Measurements from ENCODE around the gene ZNF304.

Gene ZNF304

DNA sequence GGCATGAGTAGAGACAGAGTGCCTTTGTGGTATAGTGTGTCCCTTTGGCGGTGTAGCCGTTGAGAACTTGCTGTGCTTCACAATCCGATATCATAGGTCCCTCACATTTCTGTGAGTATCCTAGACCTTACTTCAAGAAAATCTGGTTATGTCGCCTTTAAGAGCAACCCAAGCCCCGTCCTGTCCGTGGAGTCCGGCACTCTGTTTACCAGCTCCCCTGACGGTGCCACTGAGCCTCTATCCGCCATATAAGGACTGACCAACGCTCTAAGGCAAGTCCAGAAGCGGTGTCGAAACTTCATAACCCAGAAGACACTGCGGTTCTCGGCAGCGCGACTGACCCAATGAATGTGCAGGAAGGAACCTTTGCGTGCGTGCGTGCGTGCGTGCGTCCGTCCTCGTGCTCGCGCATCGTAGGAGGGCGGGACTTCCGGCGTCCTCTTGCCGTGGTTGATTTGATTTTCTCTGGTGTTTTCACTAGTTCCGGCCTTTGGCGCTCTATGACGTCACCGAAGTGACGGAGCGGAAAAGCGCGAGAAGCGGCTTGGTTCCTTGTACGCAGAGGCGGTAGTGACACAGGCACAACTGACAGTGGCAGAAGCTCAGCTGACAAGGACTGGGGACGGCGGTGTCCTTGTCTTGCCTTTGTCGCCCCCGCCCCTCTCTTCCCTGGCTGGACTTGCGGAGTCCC, 12.1 kb downstream of the ZNF304 start, which contains the start of the genes TRAPPC2B and ZNF547 (continued):
- TF ChIP-seq ZNF324 (tag by site-specific recombination; IDR thresholded peaks at IDR 0.05) (peak; percentile 20; the same call in 1 of the 2 replicates), SP7 (tag by site-specific recombination; IDR thresholded peaks at IDR 0.05) (peak; percentile 78), ZNF629 (tag by site-specific recombination; IDR thresholded peaks at IDR 0.05) (peak; percentile 100), ZNF677 (tag by site-specific recombination; IDR thresholded peaks at IDR 0.05) (no peak), PRDM1 (tag by site-specific recombination; IDR thresholded peaks at IDR 0.05) (peak; percentile 82), SP2 (tag by site-specific recombination; IDR thresholded peaks at IDR 0.05) (peak; percentile 91), ZNF791 (tag by site-specific recombination; IDR thresholded peaks at IDR 0.05) (no peak), ZNF621 (tag by site-specific recombination; IDR thresholded peaks at IDR 0.05) (peak; percentile 97), SP3 (tag by site-specific recombination; IDR thresholded peaks at IDR 0.05) (peak; percentile 77), ZNF112 (tag by site-specific recombination; IDR thresholded peaks at IDR 0.05) (no peak), ZNF223 (tag by site-specific recombination; IDR thresholded peaks at IDR 0.05) (0 out of 2 replicates have a peak, but pooled peaks have one; percentile 26), ZBTB21 (tag by site-specific recombination; IDR thresholded peaks at IDR 0.05) (peak; percentile 100)
- TF ChIP-seq, protein P1, sequence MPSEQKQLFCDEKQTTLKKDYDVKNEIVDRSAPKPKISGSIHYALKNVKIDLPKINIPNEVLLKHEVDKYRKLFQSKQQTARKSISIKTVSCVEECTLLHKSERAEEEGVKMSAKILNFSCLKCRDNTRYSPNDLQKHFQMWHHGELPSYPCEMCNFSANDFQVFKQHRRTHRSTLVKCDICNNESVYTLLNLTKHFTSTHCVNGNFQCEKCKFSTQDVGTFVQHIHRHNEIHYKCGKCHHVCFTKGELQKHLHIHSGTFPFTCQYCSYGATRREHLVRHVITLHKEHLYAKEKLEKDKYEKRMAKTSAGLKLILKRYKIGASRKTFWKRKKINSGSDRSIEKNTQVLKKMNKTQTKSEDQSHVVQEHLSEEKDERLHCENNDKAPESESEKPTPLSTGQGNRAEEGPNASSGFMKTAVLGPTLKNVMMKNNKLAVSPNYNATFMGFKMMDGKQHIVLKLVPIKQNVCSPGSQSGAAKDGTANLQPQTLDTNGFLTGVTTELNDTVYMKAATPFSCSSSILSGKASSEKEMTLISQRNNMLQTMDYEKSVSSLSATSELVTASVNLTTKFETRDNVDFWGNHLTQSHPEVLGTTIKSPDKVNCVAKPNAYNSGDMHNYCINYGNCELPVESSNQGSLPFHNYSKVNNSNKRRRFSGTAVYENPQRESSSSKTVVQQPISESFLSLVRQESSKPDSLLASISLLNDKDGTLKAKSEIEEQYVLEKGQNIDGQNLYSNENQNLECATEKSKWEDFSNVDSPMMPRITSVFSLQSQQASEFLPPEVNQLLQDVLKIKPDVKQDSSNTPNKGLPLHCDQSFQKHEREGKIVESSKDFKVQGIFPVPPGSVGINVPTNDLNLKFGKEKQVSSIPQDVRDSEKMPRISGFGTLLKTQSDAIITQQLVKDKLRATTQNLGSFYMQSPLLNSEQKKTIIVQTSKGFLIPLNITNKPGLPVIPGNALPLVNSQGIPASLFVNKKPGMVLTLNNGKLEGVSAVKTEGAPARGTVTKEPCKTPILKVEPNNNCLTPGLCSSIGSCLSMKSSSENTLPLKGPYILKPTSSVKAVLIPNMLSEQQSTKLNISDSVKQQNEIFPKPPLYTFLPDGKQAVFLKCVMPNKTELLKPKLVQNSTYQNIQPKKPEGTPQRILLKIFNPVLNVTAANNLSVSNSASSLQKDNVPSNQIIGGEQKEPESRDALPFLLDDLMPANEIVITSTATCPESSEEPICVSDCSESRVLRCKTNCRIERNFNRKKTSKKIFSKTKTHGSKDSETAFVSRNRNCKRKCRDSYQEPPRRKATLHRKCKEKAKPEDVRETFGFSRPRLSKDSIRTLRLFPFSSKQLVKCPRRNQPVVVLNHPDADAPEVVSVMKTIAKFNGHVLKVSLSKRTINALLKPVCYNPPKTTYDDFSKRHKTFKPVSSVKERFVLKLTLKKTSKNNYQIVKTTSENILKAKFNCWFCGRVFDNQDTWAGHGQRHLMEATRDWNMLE (tag by site-specific recombination; conservative IDR thresholded peaks at IDR 0.05; ENCODE audit: low read depth) = peak; percentile 93
- TF ChIP-seq, protein P2, sequence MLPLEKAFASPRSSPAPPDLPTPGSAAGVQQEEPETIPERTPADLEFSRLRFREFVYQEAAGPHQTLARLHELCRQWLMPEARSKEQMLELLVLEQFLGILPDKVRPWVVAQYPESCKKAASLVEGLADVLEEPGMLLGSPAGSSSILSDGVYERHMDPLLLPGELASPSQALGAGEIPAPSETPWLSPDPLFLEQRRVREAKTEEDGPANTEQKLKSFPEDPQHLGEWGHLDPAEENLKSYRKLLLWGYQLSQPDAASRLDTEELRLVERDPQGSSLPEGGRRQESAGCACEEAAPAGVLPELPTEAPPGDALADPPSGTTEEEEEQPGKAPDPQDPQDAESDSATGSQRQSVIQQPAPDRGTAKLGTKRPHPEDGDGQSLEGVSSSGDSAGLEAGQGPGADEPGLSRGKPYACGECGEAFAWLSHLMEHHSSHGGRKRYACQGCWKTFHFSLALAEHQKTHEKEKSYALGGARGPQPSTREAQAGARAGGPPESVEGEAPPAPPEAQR (tag by site-specific recombination; IDR thresholded peaks at IDR 0.05) = 0 out of 2 replicates have a peak, but pooled peaks have one; percentile 56
- TF ChIP-seq, protein P3, sequence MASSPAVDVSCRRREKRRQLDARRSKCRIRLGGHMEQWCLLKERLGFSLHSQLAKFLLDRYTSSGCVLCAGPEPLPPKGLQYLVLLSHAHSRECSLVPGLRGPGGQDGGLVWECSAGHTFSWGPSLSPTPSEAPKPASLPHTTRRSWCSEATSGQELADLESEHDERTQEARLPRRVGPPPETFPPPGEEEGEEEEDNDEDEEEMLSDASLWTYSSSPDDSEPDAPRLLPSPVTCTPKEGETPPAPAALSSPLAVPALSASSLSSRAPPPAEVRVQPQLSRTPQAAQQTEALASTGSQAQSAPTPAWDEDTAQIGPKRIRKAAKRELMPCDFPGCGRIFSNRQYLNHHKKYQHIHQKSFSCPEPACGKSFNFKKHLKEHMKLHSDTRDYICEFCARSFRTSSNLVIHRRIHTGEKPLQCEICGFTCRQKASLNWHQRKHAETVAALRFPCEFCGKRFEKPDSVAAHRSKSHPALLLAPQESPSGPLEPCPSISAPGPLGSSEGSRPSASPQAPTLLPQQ (tag by site-specific recombination; IDR thresholded peaks at IDR 0.05) = peak; percentile 14; the same call in 1 of the 2 replicates
- TF ChIP-seq, protein P4, sequence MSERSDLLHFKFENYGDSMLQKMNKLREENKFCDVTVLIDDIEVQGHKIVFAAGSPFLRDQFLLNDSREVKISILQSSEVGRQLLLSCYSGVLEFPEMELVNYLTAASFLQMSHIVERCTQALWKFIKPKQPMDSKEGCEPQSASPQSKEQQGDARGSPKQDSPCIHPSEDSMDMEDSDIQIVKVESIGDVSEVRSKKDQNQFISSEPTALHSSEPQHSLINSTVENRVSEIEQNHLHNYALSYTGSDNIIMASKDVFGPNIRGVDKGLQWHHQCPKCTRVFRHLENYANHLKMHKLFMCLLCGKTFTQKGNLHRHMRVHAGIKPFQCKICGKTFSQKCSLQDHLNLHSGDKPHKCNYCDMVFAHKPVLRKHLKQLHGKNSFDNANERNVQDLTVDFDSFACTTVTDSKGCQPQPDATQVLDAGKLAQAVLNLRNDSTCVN (tag by site-specific recombination; optimal IDR thresholded peaks at IDR 0.05) = peak; percentile 97
- TF ChIP-seq, protein P5, sequence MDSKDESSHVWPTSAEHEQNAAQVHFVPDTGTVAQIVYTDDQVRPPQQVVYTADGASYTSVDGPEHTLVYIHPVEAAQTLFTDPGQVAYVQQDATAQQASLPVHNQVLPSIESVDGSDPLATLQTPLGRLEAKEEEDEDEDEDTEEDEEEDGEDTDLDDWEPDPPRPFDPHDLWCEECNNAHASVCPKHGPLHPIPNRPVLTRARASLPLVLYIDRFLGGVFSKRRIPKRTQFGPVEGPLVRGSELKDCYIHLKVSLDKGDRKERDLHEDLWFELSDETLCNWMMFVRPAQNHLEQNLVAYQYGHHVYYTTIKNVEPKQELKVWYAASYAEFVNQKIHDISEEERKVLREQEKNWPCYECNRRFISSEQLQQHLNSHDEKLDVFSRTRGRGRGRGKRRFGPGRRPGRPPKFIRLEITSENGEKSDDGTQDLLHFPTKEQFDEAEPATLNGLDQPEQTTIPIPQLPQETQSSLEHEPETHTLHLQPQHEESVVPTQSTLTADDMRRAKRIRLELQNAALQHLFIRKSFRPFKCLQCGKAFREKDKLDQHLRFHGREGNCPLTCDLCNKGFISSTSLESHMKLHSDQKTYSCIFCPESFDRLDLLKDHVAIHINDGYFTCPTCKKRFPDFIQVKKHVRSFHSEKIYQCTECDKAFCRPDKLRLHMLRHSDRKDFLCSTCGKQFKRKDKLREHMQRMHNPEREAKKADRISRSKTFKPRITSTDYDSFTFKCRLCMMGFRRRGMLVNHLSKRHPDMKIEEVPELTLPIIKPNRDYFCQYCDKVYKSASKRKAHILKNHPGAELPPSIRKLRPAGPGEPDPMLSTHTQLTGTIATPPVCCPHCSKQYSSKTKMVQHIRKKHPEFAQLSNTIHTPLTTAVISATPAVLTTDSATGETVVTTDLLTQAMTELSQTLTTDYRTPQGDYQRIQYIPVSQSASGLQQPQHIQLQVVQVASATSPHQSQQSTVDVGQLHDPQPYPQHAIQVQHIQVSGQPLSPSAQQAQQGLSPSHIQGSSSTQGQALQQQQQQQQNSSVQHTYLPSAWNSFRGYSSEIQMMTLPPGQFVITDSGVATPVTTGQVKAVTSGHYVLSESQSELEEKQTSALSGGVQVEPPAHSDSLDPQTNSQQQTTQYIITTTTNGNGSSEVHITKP (tag by site-specific recombination; IDR thresholded peaks at IDR 0.05) = 0 out of 2 replicates have a peak, but pooled peaks have one; percentile 32
- TF ChIP-seq, protein P6, sequence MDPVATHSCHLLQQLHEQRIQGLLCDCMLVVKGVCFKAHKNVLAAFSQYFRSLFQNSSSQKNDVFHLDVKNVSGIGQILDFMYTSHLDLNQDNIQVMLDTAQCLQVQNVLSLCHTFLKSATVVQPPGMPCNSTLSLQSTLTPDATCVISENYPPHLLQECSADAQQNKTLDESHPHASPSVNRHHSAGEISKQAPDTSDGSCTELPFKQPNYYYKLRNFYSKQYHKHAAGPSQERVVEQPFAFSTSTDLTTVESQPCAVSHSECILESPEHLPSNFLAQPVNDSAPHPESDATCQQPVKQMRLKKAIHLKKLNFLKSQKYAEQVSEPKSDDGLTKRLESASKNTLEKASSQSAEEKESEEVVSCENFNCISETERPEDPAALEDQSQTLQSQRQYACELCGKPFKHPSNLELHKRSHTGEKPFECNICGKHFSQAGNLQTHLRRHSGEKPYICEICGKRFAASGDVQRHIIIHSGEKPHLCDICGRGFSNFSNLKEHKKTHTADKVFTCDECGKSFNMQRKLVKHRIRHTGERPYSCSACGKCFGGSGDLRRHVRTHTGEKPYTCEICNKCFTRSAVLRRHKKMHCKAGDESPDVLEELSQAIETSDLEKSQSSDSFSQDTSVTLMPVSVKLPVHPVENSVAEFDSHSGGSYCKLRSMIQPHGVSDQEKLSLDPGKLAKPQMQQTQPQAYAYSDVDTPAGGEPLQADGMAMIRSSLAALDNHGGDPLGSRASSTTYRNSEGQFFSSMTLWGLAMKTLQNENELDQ (tag by site-specific recombination; IDR thresholded peaks at IDR 0.05; ENCODE audit: low read depth) = no peak
- TF ChIP-seq, protein P7, sequence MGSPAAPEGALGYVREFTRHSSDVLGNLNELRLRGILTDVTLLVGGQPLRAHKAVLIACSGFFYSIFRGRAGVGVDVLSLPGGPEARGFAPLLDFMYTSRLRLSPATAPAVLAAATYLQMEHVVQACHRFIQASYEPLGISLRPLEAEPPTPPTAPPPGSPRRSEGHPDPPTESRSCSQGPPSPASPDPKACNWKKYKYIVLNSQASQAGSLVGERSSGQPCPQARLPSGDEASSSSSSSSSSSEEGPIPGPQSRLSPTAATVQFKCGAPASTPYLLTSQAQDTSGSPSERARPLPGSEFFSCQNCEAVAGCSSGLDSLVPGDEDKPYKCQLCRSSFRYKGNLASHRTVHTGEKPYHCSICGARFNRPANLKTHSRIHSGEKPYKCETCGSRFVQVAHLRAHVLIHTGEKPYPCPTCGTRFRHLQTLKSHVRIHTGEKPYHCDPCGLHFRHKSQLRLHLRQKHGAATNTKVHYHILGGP (tag by site-specific recombination; IDR thresholded peaks at IDR 0.05) = no peak
